T-helper 9 cell (primary cell): ENCODE measurements around the gene ADCYAP1R1.

Experiments
- DNase-seq: peaks from one replicate; pipeline ENCODE4 v3.0.0-alpha.2; 2020
- total RNA-seq, 2 donors: gene quantifications; one replicate each; lab custom pipeline; 2026; lab: John Stamatoyannopoulos, UW

ADCYAP1R1 gene
- 0 reads per million in 2 donors for total RNA-seq

- no peak for DNase-seq
These were observed at the start of gene ADCYAP1R1 for GRCh38 chr7:31051598-31052486. TSS of gene ADCYAP1R1 (plus strand) at chr7:31052308. CDS start at chr7:31063265, 10,957 bp downstream.

DNA sequence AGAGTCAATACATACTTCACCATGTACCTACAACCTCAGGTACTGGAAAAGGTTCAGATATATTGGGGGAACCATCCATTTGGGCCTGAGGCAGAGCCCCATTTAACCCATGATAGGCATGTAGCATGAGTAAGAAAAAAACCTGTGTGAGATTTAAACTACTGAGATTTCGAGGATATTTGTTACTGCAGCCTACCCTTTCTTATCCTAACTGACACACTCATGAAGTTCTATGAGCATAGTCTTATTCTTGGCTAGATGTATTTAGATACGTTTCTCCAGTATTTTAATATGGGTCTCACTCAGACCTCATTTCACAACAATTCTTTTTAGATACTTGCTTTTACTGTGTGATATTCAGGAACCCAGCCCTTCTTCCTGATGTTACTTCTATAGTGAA, 49.0 kb upstream of the ADCYAP1R1 start:
- no peak for DNase-seq

DNA sequence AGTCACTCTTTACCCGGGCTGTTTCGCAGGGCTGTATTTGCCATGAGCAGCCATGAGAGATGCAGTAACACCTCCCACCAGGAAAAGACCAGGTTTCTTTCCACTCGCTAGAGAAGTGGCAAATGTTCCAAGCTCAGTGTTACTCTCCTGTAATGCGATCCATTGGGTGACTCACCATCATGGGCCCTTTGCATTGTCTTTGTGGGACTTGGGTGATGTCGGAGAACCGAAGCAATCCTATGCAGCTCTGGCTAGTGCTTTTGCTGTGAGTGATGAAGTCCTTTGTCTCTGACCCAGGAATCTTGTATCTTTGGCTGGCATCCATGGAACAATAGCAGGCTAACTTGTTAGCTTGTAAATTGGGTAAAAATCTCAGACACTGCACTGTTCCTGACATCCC, 48.4 kb upstream of the ADCYAP1R1 start:
- no peak for DNase-seq

GRCh38 chr7:31004393-31004792, 47.7 kb upstream of the ADCYAP1R1 start:
- no peak for DNase-seq

- DNase-seq = no peak
These were observed 45.3 kb upstream of the ADCYAP1R1 start for GRCh38 chr7:31006857-31007256.

GRCh38 chr7:31007634-31008033, 44.5 kb upstream of the ADCYAP1R1 start:
- no peak for DNase-seq

- no peak for DNase-seq
These were observed 37.3 kb upstream of the ADCYAP1R1 start for GRCh38 chr7:31014826-31015225.

DNA sequence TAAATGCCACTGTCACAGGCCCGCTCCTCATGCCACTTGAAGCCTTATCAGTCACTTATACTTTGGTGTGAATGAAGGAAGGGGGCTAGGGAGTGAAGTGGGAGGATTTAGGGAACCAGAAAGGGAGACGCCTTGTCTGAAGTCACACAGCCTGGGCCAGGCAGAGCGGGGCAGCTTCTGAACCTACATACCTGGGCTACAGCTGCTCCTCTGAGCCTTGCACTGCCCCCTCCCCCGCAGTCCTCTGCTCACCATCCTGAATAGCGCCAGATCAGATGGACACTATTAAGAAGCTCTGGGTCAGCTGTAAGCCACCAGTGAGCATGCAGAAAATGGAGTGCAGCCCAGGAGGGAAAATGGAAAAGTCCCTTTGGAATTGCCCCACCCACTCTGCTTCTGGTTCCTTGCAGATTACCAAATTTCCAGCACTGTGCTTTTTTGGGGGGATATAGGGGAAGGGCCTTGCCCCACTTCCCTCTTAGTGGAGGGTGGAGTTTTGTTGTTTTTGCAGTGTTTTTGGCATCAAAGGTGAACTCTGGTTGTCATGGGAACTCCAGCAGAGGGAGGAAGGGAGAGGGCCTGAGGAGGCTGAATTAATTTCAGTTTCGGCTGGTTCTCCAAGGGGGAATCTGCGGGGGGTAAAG, 35.0 kb upstream of the ADCYAP1R1 start:
- no peak for DNase-seq

DNA sequence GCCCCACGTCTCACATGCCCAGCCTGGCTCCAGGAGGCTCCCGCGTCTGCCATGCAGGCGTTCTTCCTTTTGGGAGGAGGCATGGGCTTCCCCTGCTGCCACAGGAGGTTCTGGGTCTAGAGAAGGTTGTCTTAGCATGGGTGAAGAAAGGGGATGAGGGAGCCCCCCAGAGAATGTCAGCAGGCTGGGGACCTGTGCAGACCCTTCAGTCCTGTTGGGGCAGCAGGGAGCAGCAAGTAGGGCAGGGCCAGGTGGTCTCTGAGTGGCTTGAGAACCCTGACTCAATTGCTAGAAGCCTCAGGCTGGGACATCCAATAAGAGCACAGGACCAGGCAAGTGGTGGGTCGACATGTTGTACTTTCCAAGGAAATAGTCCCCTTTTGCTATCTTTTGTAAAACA, 34.4 kb upstream of the ADCYAP1R1 start:
- no peak for DNase-seq

DNA sequence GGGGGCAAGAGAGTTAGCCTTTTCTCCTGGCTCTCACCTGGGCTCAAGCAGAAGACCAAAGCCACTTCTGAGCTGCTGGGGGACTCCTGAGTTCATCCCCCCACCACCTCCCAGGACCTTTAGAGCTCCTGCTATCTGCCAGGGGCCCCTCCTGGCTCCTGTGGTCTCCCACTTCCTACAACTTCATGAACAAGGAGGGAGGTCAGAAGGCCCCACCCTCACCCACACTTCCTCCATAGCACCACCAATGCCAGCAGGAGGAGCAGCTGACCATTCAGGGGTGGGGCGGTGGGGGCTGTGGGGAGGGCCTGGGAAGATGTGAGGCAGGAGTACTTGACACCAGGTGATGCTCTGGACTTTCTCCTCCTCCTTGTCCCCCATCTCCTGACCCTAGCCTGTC, 32.6 kb upstream of the ADCYAP1R1 start:
- no peak for DNase-seq

DNA sequence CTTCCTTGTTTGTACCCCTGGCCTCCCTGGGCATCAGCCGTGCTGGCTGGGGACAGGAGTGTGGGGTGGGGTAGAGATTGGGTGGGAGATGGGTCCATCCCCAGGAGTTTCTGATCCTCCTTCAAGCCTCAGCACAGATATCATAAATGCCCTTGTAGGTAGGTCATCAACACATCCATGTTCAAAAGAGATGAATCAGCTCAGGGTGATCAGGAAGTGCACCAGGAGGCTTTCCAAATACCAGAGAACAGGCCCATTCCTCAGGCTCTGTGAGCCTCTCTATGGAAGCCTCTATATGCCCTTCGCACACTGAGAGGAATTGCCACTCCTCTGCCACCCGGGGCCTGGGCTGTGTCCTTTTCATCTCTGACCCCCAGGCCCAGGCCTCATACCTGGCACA, 31.9 kb upstream of the ADCYAP1R1 start:
- no peak for DNase-seq

- DNase-seq = no peak
These were observed 31.5 kb upstream of the ADCYAP1R1 start for GRCh38 chr7:31020652-31021051.

GRCh38 chr7:31022117-31022516, 30.0 kb upstream of the ADCYAP1R1 start:
- DNase-seq = no peak

GRCh38 chr7:31022726-31023125, 29.4 kb upstream of the ADCYAP1R1 start:
- no peak for DNase-seq

GRCh38 chr7:31023877-31024276, 28.2 kb upstream of the ADCYAP1R1 start:
- DNase-seq = no peak

GRCh38 chr7:31027161-31027965, 24.7 kb upstream of the ADCYAP1R1 start:
- DNase-seq = no peak

DNA sequence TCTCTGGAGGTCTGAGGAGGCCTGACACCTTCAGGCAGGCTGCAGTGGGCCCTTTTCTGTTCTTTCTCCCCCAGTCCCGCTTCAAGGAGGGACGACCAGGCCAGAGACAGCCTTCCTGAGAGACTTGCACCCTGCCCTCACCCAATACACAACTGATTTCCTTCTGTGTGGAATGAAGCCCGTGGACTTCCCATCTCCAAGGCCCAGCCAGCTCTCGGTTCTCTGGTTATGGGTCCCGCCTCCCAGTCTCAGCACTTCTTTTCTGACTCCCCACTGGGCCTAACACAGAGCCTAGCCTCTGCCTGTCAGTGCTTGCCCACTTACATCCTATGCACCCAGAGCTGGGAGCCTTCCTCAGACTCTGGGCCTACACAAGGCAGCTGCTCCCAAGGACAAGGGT, 24.1 kb upstream of the ADCYAP1R1 start:
- DNase-seq = no peak

DNA sequence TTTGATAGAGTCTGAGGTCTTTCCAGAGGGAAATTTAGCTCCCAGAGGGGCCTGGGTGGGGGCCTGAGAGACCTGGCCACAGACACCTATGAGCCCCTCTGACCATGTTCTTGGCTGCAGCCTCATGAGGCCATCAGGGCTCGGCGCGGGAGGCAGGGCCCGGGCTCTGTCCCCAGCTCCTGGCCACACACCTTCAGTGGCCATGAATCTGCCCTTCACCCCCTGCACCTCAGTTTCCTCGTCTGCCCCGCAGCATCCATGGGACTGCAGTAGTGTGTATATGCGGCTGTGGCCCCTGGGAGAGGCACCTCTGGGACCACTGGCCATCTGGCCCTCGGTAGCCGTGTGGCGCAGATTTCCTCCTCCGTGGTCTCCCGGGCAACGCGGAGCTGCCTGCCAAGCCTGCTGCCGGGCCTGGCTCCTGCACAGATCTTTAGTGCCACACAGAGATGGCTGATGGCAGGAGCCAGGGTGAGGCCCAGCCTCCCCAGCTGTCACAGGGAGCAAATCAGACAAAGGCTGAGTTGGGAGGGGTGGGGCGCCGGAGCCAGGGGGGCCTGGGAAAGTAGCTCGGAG, 23.6 kb upstream of the ADCYAP1R1 start:
- no peak for DNase-seq

GRCh38 chr7:31029251-31030042, 22.7 kb upstream of the ADCYAP1R1 start:
- no peak for DNase-seq

GRCh38 chr7:31033674-31034300, 18.3 kb upstream of the ADCYAP1R1 start:
- DNase-seq = no peak

- no peak for DNase-seq
These were observed 15.2 kb upstream of the ADCYAP1R1 start for GRCh38 chr7:31036924-31037323.

GRCh38 chr7:31043051-31043471, 9.0 kb upstream of the ADCYAP1R1 start:
- DNase-seq = no peak
